ENCODE measurements around the gene BBS1. TPM values are rescaled to one million over a fixed set of nuclear protein-coding genes. Genes with fewer than 3 reads are reported as not detected.

Gene BBS1
- total and polyA plus RNA-seq, 4 donors, result 4.2 to 18.5 (median 8.6) TPM

DNA sequence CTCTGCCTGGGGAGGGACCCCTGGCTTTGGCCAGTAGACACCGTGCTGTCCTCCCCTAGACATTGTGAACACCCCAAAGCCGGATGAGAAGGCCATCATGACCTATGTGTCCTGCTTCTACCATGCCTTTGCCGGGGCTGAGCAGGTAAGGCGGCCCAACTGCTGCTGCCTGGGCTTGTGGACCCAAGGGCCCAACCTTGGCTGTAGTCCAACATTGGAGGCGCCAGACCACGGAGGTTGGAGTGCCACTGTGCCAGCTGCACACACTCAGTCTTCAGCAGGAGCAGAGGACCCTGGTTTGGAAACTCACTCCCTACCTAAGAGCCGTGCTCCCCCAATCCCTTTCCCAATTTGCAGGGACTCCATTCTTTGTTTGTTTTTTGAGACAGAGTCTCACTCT, 45.7 kb downstream of the BBS1 start:
- 90% methylated on average over 7 of the region's 7 CpGs for WGBS
- Histone ChIP-seq H3K4me3 (ENCODE audit: low read depth in 1 of 3, low read length in 3 of 3) (no peak overlapping the region), H3K27ac (ENCODE audit: low read depth in 1 of 2, low read length in 2 of 2) (no peak overlapping the region), H3K27me3 (ENCODE audit: control insufficient read depth in 4 of 4, insufficient read depth in 4 of 4, low read length in 3 of 4) (no peaks in the 10 kb centered on the region), H3K4me1 (ENCODE audit: control insufficient read depth in 4 of 4, insufficient read depth in 4 of 4, low read length in 3 of 4) (peaks cover 0 to 3% (median 1%) of the 10 kb centered on the region in 4 donors), H3K9me3 (ENCODE audit: control insufficient read depth in 4 of 4, low read length in 3 of 4) (no peaks in the 10 kb centered on the region), H3K9ac (ENCODE audit: low read depth in 1 of 2, low read length in 2 of 2) (no peak overlapping the region), H3K36me3 (ENCODE audit: control insufficient read depth in 4 of 4, insufficient read depth in 3 of 4, low read depth in 1 of 4, low read length in 3 of 4) (no peaks in the 10 kb centered on the region)
- TF ChIP-seq TAF1 (conservative IDR thresholded peaks at IDR 0.05) (no peak), RXRA (IDR thresholded peaks at IDR 0.05) (no peak), HNF4G (IDR thresholded peaks at IDR 0.05) (no peak)
- DNase-seq (ENCODE audit: low spot score), result no peak

- Histone ChIP-seq H3K27ac (ENCODE audit: low read depth in 1 of 2, low read length in 2 of 2) (no peak overlapping the region), H3K4me3 (ENCODE audit: low read depth in 1 of 3, low read length in 3 of 3) (no peak overlapping the region), H3K9ac (ENCODE audit: low read depth in 1 of 2, low read length in 2 of 2) (no peak overlapping the region), H3K9me3 (ENCODE audit: control insufficient read depth in 4 of 4, low read length in 3 of 4) (no peaks in the 10 kb centered on the region), H3K27me3 (ENCODE audit: control insufficient read depth in 4 of 4, insufficient read depth in 4 of 4, low read length in 3 of 4) (no peaks in the 10 kb centered on the region), H3K4me1 (ENCODE audit: control insufficient read depth in 4 of 4, insufficient read depth in 4 of 4, low read length in 3 of 4) (peaks cover 0 to 3% (median 1%) of the 10 kb centered on the region in 4 donors), H3K36me3 (ENCODE audit: control insufficient read depth in 4 of 4, insufficient read depth in 3 of 4, low read depth in 1 of 4, low read length in 3 of 4) (no peaks in the 10 kb centered on the region)
- 93% methylated on average over 24 of the region's 24 CpGs for WGBS
- TF ChIP-seq FOXA2 (IDR thresholded peaks at IDR 0.05) (no peak), HNF4A (conservative IDR thresholded peaks at IDR 0.05) (no peak), YY1 (IDR thresholded peaks at IDR 0.05) (no peak), CTCF (IDR thresholded peaks at IDR 0.05; ENCODE audit: low read depth, low read length, missing input control) (no peak), NR2F2 (IDR thresholded peaks at IDR 0.05) (no peak), RAD21 (IDR thresholded peaks at IDR 0.05) (no peak), HNF4G (IDR thresholded peaks at IDR 0.05) (no peak), REST (IDR thresholded peaks at IDR 0.05) (no peak), TAF1 (conservative IDR thresholded peaks at IDR 0.05) (no peak), JUND (IDR thresholded peaks at IDR 0.05) (no peak), FOXA1 (IDR thresholded peaks at IDR 0.05) (no peak), SP1 (IDR thresholded peaks at IDR 0.05) (no peak), RXRA (IDR thresholded peaks at IDR 0.05) (no peak), GABPA (IDR thresholded peaks at IDR 0.05 in 1 of 2, conservative IDR thresholded peaks at IDR 0.05 in 1 of 2) (no peak), EGR1 (IDR thresholded peaks at IDR 0.05; ENCODE audit: low read depth in 2 of 2) (no peak)
- TF ChIP-seq, protein P1, sequence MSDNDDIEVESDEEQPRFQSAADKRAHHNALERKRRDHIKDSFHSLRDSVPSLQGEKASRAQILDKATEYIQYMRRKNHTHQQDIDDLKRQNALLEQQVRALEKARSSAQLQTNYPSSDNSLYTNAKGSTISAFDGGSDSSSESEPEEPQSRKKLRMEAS (IDR thresholded peaks at IDR 0.05), result no peak
- TF ChIP-seq, protein P2, sequence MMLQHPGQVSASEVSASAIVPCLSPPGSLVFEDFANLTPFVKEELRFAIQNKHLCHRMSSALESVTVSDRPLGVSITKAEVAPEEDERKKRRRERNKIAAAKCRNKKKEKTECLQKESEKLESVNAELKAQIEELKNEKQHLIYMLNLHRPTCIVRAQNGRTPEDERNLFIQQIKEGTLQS (IDR thresholded peaks at IDR 0.05), result no peak
- TF ChIP-seq, protein P3, sequence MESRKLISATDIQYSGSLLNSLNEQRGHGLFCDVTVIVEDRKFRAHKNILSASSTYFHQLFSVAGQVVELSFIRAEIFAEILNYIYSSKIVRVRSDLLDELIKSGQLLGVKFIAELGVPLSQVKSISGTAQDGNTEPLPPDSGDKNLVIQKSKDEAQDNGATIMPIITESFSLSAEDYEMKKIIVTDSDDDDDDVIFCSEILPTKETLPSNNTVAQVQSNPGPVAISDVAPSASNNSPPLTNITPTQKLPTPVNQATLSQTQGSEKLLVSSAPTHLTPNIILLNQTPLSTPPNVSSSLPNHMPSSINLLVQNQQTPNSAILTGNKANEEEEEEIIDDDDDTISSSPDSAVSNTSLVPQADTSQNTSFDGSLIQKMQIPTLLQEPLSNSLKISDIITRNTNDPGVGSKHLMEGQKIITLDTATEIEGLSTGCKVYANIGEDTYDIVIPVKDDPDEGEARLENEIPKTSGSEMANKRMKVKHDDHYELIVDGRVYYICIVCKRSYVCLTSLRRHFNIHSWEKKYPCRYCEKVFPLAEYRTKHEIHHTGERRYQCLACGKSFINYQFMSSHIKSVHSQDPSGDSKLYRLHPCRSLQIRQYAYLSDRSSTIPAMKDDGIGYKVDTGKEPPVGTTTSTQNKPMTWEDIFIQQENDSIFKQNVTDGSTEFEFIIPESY (IDR thresholded peaks at IDR 0.05), result no peak
- DNase-seq (ENCODE audit: low spot score), result no peak
Observed at GRCh38 chr11:66557733-66558326, 47.4 kb downstream of the BBS1 start.
